ENCODE measurements around the gene HSPG2.

Gene HSPG2

GRCh38 chr1:21859669-21860179, 77.4 kb downstream of the HSPG2 start:
- DNase-seq = no peak

GRCh38 chr1:21857840-21858670, 79.1 kb downstream of the HSPG2 start:
- no peak for DNase-seq

- no peak for DNase-seq
Measured at GRCh38 chr1:21857142-21857839, 79.8 kb downstream of the HSPG2 start.

GRCh38 chr1:21855257-21856096, 81.6 kb downstream of the HSPG2 start:
- DNase-seq = no peak

- no peak for DNase-seq
Measured at GRCh38 chr1:21854751-21855131, 82.4 kb downstream of the HSPG2 start.

GRCh38 chr1:21854090-21854750, 82.9 kb downstream of the HSPG2 start:
- DNase-seq = no peak

- DNase-seq = no peak
Measured at GRCh38 chr1:21853131-21853427, 84.0 kb downstream of the HSPG2 start.

- DNase-seq = no peak
Measured at GRCh38 chr1:21852282-21853130, 84.6 kb downstream of the HSPG2 start.

GRCh38 chr1:21851430-21852250, 85.5 kb downstream of the HSPG2 start:
- no peak for DNase-seq

GRCh38 chr1:21849909-21850576, 87.1 kb downstream of the HSPG2 start:
- DNase-seq = no peak

GRCh38 chr1:21848524-21849174, 88.5 kb downstream of the HSPG2 start:
- DNase-seq = no peak

GRCh38 chr1:21847223-21848205, 89.6 kb downstream of the HSPG2 start:
- DNase-seq = no peak

GRCh38 chr1:21845646-21846641, 91.2 kb downstream of the HSPG2 start:
- no peak for DNase-seq

GRCh38 chr1:21843996-21844395, 93.1 kb downstream of the HSPG2 start:
- DNase-seq = no peak

GRCh38 chr1:21843208-21843607, 93.9 kb downstream of the HSPG2 start:
- DNase-seq = no peak

- no peak for DNase-seq
Measured at GRCh38 chr1:21842606-21843162, 94.4 kb downstream of the HSPG2 start.
